GM18526 (cell line): ENCODE data around the gene RNPEPL1.

ENCODE experiments used
- POLR2A ChIP-seq: IDR thresholded peaks from 3 replicates; pipeline ENCODE4 v1.6.1; 2011; ENCODE audit not compliant: insufficient read length; ENCODE audit errors: extremely low read depth

RNPEPL1 gene

GRCh38 chr2:240529344-240529999 lies 38.8 kb upstream of the RNPEPL1 start:
- no peak for TF ChIP-seq POLR2A

DNA sequence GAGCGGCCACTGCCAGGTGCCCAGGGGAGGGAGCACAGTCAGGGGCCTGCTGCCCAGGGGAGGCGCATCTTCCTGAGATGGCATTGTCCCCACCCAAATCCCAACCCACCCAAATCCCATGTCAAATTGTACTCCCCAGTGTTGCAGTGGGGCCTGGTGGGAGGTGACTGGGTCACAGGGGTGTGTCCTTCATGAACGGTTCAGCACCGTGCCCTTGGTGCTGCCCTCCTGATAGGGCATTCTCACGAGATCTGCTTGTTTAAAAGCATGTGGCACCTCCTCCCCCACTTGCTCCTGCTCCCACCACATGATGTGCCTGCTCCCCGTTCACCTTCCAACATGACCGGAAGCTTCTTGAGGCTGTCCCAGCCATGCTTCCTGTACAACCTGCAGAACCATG lies 38.1 kb upstream of the RNPEPL1 start:
- no peak for TF ChIP-seq POLR2A

DNA sequence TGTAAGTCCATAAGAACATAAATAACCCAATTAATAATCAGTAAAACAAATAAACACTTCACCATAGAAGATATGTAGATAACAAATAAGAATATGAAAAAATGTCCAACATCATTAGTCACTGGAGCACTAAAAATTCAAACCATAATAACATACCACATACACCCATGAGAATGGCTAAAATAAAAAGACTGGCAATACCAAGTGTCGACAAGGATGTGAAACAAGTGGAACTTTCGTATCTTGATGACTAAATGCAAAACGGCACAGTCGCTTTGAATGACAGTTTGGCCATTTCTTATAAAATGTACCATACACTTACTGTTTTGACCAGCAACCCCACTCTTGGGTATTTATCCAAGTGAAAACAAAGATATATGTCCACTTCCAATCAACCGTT lies 37.2 kb upstream of the RNPEPL1 start:
- TF ChIP-seq POLR2A = no peak

DNA sequence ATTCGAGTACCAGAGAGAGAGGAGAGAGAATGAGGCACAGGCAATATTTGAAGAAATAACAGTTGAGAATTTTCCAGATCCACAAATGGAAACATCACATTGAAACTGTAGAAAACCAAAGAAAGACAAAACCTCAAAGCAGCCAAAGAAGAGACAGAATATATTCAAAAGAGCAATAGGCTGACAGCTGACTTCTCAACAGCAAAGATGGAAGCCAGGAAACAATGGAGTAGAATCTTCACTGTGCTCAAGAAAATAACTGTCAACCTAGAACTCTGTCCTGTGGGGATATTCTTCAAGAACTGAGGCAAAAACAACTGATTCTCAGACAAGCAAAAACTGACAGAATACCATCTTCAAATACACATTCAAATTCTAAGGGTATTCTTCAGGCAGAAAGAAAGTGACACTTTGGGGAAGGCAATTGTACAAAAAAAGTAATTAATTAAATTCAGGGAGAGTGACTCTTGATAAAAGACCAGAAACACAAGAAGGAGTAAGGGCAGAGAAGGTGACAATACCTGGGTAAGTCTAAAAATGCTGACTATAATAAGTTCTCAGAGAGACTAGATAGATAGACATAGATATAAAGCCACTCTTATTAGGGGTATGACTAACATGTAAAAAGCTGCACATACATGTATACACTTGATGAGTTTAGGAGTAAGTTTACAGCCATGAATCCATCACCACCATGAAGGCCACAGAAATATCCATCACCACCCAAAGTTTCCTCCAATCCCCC lies 36.1 kb upstream of the RNPEPL1 start:
- no peak for TF ChIP-seq POLR2A

- TF ChIP-seq POLR2A = no peak
Measured at GRCh38 chr2:240538031-240538780, 30.1 kb upstream of the RNPEPL1 start.

- no peak for TF ChIP-seq POLR2A
Measured at GRCh38 chr2:240539906-240540305, 28.4 kb upstream of the RNPEPL1 start.

GRCh38 chr2:240551288-240551687 lies 17.0 kb upstream of the RNPEPL1 start:
- TF ChIP-seq POLR2A = no peak

DNA sequence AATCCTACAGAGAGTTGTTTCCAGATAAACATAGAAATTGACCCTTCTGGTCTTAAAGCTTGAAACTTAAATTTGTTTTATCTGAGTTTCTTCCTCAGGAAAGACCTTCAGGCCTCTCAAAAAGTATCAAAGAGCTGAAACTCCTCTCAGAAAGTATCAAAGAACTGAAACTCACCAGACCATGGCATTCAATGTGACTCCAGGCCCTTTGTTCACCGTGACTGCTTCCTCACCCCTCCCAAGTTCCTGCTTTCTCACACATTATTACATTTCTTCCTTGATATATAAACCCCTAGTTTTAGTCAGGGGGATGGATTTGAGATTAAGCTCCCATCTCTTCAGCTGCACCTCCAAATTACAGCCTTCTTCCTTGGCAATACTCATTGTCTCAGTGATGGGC lies 16.5 kb upstream of the RNPEPL1 start:
- no peak for TF ChIP-seq POLR2A

DNA sequence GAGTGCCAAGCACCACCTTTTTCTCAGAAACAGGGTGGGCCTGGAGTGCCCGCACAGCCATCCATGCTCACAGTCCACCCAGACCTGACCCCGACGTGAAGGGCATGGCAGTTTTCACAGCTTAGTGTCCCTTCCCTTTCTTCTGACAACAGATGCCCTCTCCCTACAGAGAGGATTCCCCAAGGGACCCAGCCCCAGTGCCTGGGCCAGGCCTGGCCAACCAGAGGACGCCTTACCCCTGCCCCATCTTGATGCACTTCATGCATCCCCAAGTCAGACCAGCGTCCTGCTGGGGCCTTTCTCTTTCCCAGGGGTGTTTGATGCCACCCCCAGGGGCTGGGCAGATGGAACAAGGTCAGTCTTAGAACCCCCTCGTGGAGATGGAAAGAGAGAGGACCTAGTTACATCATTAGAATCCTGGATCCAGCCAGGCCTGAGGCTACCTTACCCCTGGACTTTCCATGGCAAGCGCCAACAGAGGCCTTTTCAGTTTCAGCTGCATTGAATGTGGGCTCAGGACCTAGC lies 14.3 kb upstream of the RNPEPL1 start:
- TF ChIP-seq POLR2A = no peak

- TF ChIP-seq POLR2A = no peak
Measured at GRCh38 chr2:240554767-240555493, 13.4 kb upstream of the RNPEPL1 start.

DNA sequence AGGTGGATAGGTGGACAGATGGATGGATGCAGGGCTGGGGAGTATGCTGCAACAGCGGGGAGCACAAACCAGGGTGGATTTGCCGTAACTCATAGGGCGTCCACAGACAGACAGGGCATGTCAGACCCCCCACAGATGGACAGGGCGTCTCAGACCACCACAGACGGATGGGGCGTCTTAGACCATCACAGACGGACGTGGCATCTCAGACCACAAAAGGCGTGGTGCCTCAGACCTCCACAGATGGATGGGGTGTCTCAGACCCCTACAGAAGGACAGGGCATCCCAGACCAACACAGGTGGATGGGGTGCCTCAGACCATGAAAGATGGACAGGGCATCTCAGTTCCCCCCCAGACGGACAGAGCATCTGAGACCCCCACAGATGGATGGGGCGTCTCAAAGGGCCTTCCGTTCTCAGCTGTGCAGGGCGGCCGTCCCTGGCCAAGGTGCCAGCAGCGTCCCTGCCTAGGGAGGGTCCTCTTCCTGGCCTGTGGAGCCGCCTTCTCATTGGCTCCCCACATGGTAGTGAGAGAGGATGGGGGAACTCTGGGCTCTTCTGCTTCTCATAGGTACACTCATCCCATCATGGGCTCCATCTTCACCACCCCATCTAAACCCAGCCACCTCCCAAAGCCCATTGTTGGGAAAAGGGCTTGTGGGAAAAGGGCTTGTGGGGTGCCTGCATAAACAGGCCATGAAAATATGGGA lies 12.6 kb upstream of the RNPEPL1 start:
- TF ChIP-seq POLR2A = no peak

DNA sequence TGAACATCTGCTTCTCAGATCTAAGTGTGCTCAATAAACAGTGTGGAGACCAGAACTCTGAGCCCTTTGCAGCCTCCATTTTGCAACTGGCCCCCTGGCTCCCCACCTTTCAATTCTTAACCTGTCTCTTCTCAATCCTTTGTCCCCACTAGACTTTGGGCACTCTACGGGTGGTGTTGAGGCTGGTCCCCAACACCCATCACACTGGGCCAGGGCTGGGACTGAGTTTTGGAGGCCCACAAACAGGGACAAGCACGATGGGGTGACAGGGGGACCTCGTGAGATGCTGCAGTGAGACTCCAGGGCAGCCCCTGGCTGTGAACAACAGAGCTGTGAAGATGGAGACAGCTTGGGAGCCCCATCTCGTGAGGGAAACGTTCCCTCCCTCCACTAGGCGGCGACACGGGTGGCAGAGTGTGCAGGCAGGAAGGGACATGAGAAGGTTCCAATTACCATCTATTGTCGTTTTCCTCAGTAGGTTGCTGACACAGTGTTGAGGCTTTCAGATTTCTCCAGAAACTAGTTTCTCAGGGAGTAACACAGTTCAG lies 11.7 kb upstream of the RNPEPL1 start:
- TF ChIP-seq POLR2A = no peak

GRCh38 chr2:240557101-240557751 lies 11.1 kb upstream of the RNPEPL1 start:
- no peak for TF ChIP-seq POLR2A

DNA sequence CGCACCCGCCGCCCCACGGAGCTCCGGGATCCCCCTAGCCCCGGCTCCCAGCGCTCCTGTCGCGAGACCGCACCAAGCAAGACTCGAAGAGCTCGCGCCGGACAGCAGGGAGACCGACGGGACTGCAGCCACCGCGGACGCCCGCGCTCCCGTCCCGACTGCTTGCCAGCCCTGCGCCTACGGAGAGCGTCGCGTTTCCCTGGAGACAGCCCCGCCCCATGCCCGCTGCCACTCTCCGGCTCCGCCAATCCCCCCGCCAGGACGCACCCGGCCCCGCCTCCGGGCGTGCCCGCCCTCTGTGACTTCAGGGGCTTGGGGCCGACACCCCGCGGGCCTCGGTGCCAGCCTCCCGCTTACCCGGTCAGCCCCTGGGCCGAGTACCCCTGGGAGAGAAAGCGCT lies 10.5 kb upstream of the RNPEPL1 start, which contains the start of gene ANKMY1:
ANKMY1 (minus strand) TSS at position 181 of the 400 bp plus-strand sequence. CDS start 653 bp downstream, outside the sequence.
- TF ChIP-seq POLR2A = no peak
